MM.1S (cell line): ENCODE results near the gene CHCHD3.

Experiments used
- DNase-seq: peaks from one replicate; pipeline ENCODE4 v3.0.0-alpha.2; 2015
- H2AFZ ChIP-seq: fragments of 300-600 bp; sonication (generic); 2 replicates; pipeline ENCODE4 v1.6.0; 2016; ENCODE audit warnings: antibody characterized with exemption, low read length
- H3F3A ChIP-seq: fragments of 300-600 bp; sonication (generic); 2 replicates; pipeline ENCODE4 v1.6.1; 2016; ENCODE audit warnings: mild to moderate bottlenecking, antibody characterized with exemption, low read length, moderate library complexity, mixed read lengths; ENCODE audit not compliant: insufficient read depth
- H3K27ac ChIP-seq: fragments of 300-600 bp; sonication (generic); 2 replicates; pipeline ENCODE4 v1.5.1; 2016; ENCODE audit warnings: mild to moderate bottlenecking, low read length
- H3K27me3 ChIP-seq: fragments of 300-600 bp; sonication (generic); replicated peaks from 2 replicates; pipeline ENCODE4 v1.6.0; 2016; ENCODE audit warnings: low read length; ENCODE audit not compliant: insufficient read depth
- H3K36me3 ChIP-seq: fragments of 300-600 bp; sonication (generic); replicated peaks from 2 replicates; pipeline ENCODE4 v1.6.1; 2016; ENCODE audit warnings: mild to moderate bottlenecking, low read length, mixed read lengths; ENCODE audit not compliant: insufficient read depth
- H3K4me1 ChIP-seq: fragments of 300-600 bp; sonication (generic); 2 replicates; pipeline ENCODE4 v1.6.1; 2016; ENCODE audit warnings: low read length, mixed read lengths
- H3K4me2 ChIP-seq: fragments of 300-600 bp; sonication (generic); 2 replicates; pipeline ENCODE4 v1.6.0; 2016; ENCODE audit warnings: low read depth, low read length
- H3K4me3 ChIP-seq: fragments of 300-600 bp; sonication (generic); 2 replicates; pipeline ENCODE4 v1.5.1; 2016; ENCODE audit warnings: low read length, mixed read lengths
- H3K79me2 ChIP-seq: fragments of 300-600 bp; sonication (generic); 2 replicates; pipeline ENCODE4 v1.6.1; 2016; ENCODE audit warnings: mixed run types, low read length, mixed read lengths
- H3K9ac ChIP-seq: fragments of 300-600 bp; sonication (generic); 2 replicates; pipeline ENCODE4 v1.6.1; 2016; ENCODE audit warnings: low read length, mixed read lengths
- H3K9me2 ChIP-seq: fragments of 300-600 bp; sonication (generic); replicated peaks from 2 replicates; pipeline ENCODE4 v1.6.1; 2016; ENCODE audit warnings: mild to moderate bottlenecking, low read length, mixed read lengths; ENCODE audit not compliant: insufficient read depth
- H3K9me3 ChIP-seq: fragments of 300-600 bp; sonication (generic); replicated peaks from 2 replicates; pipeline ENCODE4 v1.6.1; 2016; ENCODE audit warnings: mild to moderate bottlenecking, low read length, mixed read lengths; ENCODE audit not compliant: insufficient read depth
- H4K20me1 ChIP-seq: fragments of 300-600 bp; sonication (generic); 2 replicates; pipeline ENCODE4 v1.6.1; 2016; ENCODE audit warnings: mild to moderate bottlenecking, low read length, moderate library complexity, mixed read lengths; ENCODE audit not compliant: insufficient read depth
- EZH2 ChIP-seq: fragments of 300-600 bp; sonication (generic); optimal IDR thresholded peaks from 2 replicates; pipeline ENCODE3; 2017; ENCODE audit warnings: low read depth, mild to moderate bottlenecking, antibody characterized with exemption, low read length, mixed read lengths
- EZH2phosphoT487 ChIP-seq: fragments of 300-600 bp; sonication (generic); IDR thresholded peaks from 2 replicates; pipeline ENCODE4 v1.6.1; 2018; ENCODE audit warnings: antibody characterized with exemption, low read length
- TF ChIP-seq, protein P1 (sequence below): fragments of 300-600 bp; sonication (generic); IDR thresholded peaks from 2 replicates; pipeline ENCODE4 v1.5.1; 2016; ENCODE audit warnings: antibody characterized with exemption, low read length, mixed read lengths

The CHCHD3 gene

DNA sequence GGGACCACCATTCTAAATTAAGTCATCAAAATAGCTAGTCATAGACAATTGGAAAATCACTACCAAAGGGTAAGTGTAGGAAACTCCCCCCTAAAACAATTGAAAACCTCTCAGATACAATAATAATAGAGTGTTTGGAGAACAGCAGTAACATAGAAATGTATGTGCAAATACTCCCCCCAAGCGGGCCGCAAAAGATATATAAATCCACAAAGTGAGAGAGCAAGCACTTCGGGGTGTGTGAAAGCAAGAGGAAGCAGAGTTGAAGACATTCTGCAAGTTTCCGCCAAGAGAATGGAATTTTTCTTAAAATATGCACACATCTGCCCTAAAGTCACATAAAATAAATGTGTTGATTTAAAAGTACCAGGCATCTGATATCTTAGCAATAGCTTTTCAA lies 33.3 kb downstream of the CHCHD3 start:
- Histone ChIP-seq H3K4me3 (no peak overlapping the region), H3K4me1 (no peaks in the 10 kb centered on the region), H3K9me2 (no peaks in the 10 kb centered on the region), H3K27ac (no peak overlapping the region), H3F3A (no peaks in the 10 kb centered on the region), H3K9ac (no peak overlapping the region), H2AFZ (no peak overlapping the region), H3K79me2 (peaks cover 89% of the 10 kb centered on the region), H3K36me3 (no peaks in the 10 kb centered on the region), H3K27me3 (no peaks in the 10 kb centered on the region), H3K4me2 (no peak overlapping the region), H3K9me3 (no peaks in the 10 kb centered on the region), H4K20me1 (0 out of 2 replicates have a peak, but pooled peaks cover 8% of the 10 kb centered on the region)
- TF ChIP-seq, protein P1, sequence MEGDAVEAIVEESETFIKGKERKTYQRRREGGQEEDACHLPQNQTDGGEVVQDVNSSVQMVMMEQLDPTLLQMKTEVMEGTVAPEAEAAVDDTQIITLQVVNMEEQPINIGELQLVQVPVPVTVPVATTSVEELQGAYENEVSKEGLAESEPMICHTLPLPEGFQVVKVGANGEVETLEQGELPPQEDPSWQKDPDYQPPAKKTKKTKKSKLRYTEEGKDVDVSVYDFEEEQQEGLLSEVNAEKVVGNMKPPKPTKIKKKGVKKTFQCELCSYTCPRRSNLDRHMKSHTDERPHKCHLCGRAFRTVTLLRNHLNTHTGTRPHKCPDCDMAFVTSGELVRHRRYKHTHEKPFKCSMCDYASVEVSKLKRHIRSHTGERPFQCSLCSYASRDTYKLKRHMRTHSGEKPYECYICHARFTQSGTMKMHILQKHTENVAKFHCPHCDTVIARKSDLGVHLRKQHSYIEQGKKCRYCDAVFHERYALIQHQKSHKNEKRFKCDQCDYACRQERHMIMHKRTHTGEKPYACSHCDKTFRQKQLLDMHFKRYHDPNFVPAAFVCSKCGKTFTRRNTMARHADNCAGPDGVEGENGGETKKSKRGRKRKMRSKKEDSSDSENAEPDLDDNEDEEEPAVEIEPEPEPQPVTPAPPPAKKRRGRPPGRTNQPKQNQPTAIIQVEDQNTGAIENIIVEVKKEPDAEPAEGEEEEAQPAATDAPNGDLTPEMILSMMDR: no peak
- TF ChIP-seq EZH2phosphoT487: no peak
- TF ChIP-seq EZH2: no peak
- DNase-seq: no peak

DNA sequence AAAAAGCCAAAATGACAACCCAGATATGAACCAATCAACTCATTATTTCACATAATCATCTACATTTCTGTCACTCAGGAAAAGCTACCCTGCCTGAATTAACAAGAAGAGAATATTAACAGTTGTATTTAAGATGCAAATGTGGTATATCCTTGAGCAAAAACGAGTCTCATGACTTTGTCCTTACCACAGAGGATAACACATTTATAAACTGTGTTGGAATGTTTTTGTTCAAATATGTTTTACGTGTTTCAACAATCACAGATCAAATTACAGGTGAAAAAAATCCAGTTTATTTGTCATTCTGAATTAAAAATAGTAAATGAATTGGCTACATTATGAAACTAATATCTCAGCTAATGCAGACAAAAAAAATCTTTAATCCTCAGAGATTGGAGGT lies 34.6 kb downstream of the CHCHD3 start:
- no peaks in the 10 kb centered on the region for H3K9me3 ChIP-seq
- no peak overlapping the region for H2AFZ ChIP-seq
- no peaks in the 10 kb centered on the region for H3K36me3 ChIP-seq
- no peak overlapping the region for H3K4me2 ChIP-seq
- DNase-seq: no peak
- H3K27me3 ChIP-seq: no peaks in the 10 kb centered on the region
- H3K79me2 ChIP-seq: peaks cover 83% of the 10 kb centered on the region
- TF ChIP-seq, protein P1: no peak
- TF ChIP-seq EZH2phosphoT487 (no peak), EZH2 (no peak)
- 0 out of 2 replicates have a peak, but pooled peaks cover 3% of the 10 kb centered on the region for H4K20me1 ChIP-seq
- no peak overlapping the region for H3K4me3 ChIP-seq
- no peaks in the 10 kb centered on the region for H3K4me1 ChIP-seq
- no peaks in the 10 kb centered on the region for H3K9me2 ChIP-seq
- no peak overlapping the region for H3K27ac ChIP-seq
- no peak overlapping the region for H3K9ac ChIP-seq
- H3F3A ChIP-seq: no peaks in the 10 kb centered on the region

DNA sequence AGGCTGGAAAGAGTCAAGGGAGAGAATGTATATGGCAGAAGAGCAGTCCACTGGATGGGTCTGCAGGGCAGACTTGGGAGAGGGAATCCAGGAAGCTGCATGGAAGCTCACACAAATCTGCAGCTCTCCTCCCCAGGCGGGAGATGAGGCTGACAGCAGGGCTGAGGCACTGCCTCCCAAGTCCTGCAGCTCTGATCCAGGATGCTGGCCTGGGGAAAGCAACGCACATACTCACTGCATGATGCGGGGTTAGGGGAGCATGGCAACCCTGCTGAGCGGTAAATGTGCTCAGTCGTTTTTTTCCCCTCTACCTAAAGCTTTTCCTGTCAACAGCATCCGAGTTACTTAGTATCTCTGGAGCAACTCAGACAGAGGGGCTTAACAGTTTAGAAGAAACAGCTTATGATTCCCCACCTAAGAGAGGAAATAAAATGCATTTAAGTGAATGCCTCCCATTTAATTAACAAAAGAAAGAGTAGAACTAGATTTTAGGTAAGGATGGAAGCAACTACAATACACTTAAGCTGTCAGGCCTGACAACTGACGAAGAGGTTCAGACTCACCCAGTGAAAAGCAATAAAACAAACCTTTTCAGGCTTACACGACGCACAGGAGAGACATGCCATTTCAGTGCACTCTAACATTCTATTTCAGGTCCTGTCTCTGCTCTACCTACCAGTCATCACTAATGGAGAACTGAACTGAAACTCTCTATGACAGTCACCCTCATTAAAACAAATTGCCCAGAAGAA lies 37.0 kb downstream of the CHCHD3 start:
- Histone ChIP-seq H3K4me1 (no peaks in the 10 kb centered on the region), H3K4me3 (no peak overlapping the region), H3K79me2 (peaks cover 84% of the 10 kb centered on the region), H3K9me2 (no peaks in the 10 kb centered on the region), H2AFZ (no peak overlapping the region), H3K36me3 (no peaks in the 10 kb centered on the region), H3K4me2 (no peak overlapping the region), H3K9ac (no peak overlapping the region), H3K27me3 (no peaks in the 10 kb centered on the region), H3K9me3 (no peaks in the 10 kb centered on the region), H3F3A (no peaks in the 10 kb centered on the region), H3K27ac (no peak overlapping the region), H4K20me1 (no peaks in the 10 kb centered on the region)
- no peak for DNase-seq
- TF ChIP-seq, protein P1: no peak
- TF ChIP-seq EZH2phosphoT487 (no peak), EZH2 (no peak)
